Thoracic aorta (tissue), 2 donors: Measurements from ENCODE around the gene DAB2. TPM values are rescaled to one million over a fixed set of nuclear protein-coding genes. Genes with fewer than 3 reads are reported as not detected.

Experiments used
- ATAC-seq: fragments of 150-250 bp; one replicate; pipeline ENCODE4 v1.8.0; 2017; ENCODE audit warnings: low read depth; ENCODE audit not compliant: insufficient number of reproducible peaks, low FRiP score
- DNase-seq: peaks from one replicate; pipeline ENCODE4 v3.0.0-alpha.2; 2020; ENCODE audit warnings: low spot score
- H3K27ac ChIP-seq, 2 donors: fragments of 200-600 bp; sonication (generic); 1 replicate in 1 of 2; 2 replicates in 1 of 2; pipeline ENCODE4 v1.5.1; 2016; ENCODE audit warnings: mild to moderate bottlenecking in 2 of 2, moderate library complexity in 2 of 2
- H3K27me3 ChIP-seq: fragments of 200-600 bp; sonication (generic); replicated peaks from 2 replicates; pipeline ENCODE4 v1.6.0; 2016; ENCODE audit warnings: mild to moderate bottlenecking; ENCODE audit not compliant: insufficient read depth
- H3K36me3 ChIP-seq: fragments of 200-600 bp; sonication (generic); one replicate; pipeline ENCODE4 v1.5.1; 2016
- H3K4me1 ChIP-seq, 2 donors: fragments of 200-600 bp; sonication (generic); 1 replicate in 1 of 2; 2 replicates in 1 of 2; pipeline versions ENCODE4 v1.5.1 to v1.6.0; 2016; ENCODE audit warnings: low read depth in 2 of 2, mild to moderate bottlenecking in 1 of 2; ENCODE audit not compliant: control insufficient read depth in 1 of 2
- H3K4me3 ChIP-seq: fragments of 200-600 bp; sonication (generic); 2 replicates; pipeline ENCODE4 v1.5.1; 2016; ENCODE audit warnings: mild to moderate bottlenecking
- H3K9me3 ChIP-seq: fragments of 200-600 bp; sonication (generic); 2 replicates; pipeline ENCODE4 v1.5.1; 2016
- total RNA-seq, 2 donors: library from RNA; depleted of rRNA; stranded (reverse); fragments of >200 nt; gene quantifications; one replicate each; pipeline versions ENCODE4 v1.1.0 to v1.2.3, GENCODE V29; 2016
- TF ChIP-seq, protein P1 (sequence below): fragments of 200-600 bp; sonication (generic); IDR thresholded peaks from one replicate; pipeline ENCODE4 v1.5.1; 2019; ENCODE audit warnings: antibody characterized with exemption

Gene DAB2
- total RNA-seq, result 100 to 1,000 TPM; 162 to 187 TPM

DNA sequence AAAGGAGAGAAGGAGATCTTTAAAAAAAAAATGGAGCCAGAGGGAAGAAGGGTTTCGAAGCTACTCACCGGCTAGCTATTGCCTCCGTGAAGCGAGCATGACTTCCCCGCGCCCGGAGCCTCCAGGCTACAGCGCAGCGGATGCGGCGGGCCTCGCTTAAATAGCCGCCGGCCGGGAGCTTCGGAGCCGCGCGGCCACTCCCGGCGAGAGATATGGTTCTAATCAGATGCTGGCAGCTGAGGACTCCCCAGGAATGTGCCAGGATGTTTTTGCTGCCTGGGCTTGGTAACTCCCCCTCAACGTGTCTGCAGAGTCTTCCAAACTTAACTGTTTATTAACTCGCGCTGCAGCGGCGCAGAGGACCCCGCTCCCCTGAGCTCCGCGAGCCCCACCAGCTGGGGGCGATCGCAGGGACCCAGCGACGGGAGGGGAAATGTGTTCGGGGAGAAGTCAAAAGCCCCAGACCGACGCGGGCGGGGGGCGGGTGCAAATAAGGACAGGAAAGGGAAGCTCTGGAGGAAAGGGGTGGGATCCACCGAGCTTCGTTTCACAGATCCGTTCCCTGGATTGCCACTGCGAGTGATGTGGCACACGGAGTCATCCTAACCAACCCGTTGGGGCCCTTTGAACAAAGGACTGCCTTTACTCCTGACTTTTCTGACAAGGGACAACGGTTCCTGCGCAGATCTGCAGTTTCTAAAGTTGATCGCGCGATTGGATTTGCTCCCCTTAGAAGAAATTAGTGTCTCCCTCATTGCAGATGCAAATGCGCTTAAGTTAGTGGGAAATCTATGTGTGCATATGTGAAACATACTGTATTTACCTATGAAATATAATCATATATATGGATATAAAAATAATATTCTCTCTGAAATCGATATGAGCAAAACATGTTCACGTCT lies at the start of gene DAB2:
Gene DAB2, minus strand, starts transcription at position 245 of the 902 bp plus-strand sequence. CDS start 30,660 bp downstream, outside the sequence.
- Histone ChIP-seq H3K36me3 (no peaks in the 10 kb centered on the region), H3K4me1 (peaks cover 32 to 54% of the 10 kb centered on the region in 2 donors), H3K4me3 (peak within 1 kb of the TSS; percentile 87), H3K9me3 (no peaks in the 10 kb centered on the region), H3K27ac (peak within 1 kb of the TSS; percentile 78 to 85), H3K27me3 (no peaks in the 10 kb centered on the region)
- ATAC-seq, result peak; percentile 38
- TF ChIP-seq, protein P1, sequence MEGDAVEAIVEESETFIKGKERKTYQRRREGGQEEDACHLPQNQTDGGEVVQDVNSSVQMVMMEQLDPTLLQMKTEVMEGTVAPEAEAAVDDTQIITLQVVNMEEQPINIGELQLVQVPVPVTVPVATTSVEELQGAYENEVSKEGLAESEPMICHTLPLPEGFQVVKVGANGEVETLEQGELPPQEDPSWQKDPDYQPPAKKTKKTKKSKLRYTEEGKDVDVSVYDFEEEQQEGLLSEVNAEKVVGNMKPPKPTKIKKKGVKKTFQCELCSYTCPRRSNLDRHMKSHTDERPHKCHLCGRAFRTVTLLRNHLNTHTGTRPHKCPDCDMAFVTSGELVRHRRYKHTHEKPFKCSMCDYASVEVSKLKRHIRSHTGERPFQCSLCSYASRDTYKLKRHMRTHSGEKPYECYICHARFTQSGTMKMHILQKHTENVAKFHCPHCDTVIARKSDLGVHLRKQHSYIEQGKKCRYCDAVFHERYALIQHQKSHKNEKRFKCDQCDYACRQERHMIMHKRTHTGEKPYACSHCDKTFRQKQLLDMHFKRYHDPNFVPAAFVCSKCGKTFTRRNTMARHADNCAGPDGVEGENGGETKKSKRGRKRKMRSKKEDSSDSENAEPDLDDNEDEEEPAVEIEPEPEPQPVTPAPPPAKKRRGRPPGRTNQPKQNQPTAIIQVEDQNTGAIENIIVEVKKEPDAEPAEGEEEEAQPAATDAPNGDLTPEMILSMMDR, result peak; percentile 41
- peak; percentile 73 for DNase-seq

DNA sequence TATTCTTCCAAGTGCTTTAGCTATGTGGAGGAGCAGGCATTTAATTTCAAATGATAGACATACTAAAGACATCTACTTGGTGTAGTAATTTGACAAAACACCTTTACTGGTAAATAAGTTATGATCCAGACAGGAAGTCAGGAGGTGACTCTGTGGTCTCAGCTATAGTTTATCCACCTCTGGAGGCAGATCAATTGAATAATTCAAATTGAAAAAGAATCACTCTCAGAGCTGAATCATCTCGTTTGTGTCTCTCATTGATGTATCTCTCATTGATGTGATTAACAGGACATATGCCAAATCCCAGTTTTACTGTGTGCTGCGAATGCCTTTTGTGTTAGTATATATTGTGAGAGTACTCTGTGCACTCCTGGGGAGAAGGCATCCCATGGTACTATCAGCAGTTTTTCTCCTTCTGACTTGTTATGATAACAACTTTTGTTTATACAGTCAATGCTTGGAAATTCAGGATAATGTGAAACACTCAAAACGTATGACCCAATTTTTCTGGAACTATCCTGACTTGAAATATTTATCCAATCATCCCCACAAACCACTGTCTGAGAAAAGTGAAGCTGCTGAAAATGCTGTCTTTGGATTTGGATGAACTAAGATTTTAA lies 48.5 kb upstream of the DAB2 start:
- H3K27ac ChIP-seq, result no peak overlapping the region
- no peaks in the 10 kb centered on the region for H3K36me3 ChIP-seq
- peaks cover 9 to 34% of the 10 kb centered on the region in 2 donors for H3K4me1 ChIP-seq
- no peak for ATAC-seq
- DNase-seq, result no peak
- no peak overlapping the region for H3K4me3 ChIP-seq
- TF ChIP-seq, protein P1, result no peak
- H3K9me3 ChIP-seq, result no peaks in the 10 kb centered on the region
- no peaks in the 10 kb centered on the region for H3K27me3 ChIP-seq

DNA sequence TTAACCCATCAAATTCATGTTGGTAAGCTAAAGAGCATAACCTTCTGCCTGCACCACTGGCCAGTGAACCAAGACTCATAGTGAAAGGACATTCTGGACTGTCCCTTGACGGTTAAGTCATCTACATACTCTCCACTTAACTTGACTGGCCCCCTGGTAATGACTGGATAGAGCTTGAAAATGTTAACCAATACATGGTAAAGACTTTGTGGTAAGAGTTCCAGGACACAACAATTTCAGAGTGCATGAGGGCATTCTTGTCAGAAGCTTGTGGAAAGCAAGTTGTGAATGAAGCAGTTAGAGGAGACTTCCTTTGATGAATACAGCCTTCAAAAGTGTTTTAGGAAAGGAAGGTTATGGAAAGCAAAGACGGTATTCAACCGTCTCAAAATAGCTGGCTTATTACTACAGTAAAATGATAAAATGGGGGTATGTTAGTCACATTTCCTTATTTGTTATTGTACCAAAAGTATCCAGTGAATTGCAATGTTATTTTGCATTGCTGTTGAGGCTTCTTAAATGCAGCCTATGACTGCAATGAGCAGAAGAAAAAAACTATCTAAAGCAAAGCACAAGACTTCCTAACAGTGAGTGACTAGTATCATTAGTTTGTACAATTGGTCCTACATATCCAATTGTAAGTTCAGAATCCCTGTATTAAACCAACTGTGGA lies 47.2 kb upstream of the DAB2 start:
- DNase-seq (no peak), ATAC-seq (no peak)
- TF ChIP-seq, protein P1, result no peak
- Histone ChIP-seq H3K4me1 (peaks cover 9 to 25% of the 10 kb centered on the region in 2 donors), H3K36me3 (no peaks in the 10 kb centered on the region), H3K4me3 (no peak overlapping the region), H3K27me3 (no peaks in the 10 kb centered on the region), H3K27ac (no peak overlapping the region), H3K9me3 (no peaks in the 10 kb centered on the region)

DNA sequence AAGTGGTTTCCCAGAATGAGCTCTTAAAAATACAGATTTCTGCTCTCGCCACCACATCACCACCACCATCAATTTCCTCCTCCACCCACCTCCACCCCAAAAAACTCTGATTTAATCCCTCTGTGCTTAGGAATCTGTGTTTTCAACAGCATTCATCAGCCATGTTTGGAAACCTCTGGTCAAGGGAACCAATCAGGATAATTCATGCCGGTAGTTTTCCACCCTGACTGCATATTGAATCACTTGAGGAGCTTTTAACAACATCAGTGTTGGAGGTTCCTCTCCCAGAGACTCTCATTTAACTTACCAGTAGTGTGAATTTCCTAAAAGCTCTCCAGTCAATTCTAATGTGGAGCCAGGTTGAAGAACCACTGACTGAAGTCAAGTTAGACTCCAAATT lies 46.0 kb upstream of the DAB2 start:
- no peak overlapping the region for H3K4me3 ChIP-seq
- no peaks in the 10 kb centered on the region for H3K9me3 ChIP-seq
- ATAC-seq (no peak), DNase-seq (no peak)
- H3K27me3 ChIP-seq, result no peaks in the 10 kb centered on the region
- H3K27ac ChIP-seq, result no peak overlapping the region
- peaks cover 0 to 13% of the 10 kb centered on the region in 2 donors for H3K4me1 ChIP-seq
- TF ChIP-seq, protein P1, result no peak
- no peaks in the 10 kb centered on the region for H3K36me3 ChIP-seq
